ENCODE measurements around the gene AHDC1.

DNA sequence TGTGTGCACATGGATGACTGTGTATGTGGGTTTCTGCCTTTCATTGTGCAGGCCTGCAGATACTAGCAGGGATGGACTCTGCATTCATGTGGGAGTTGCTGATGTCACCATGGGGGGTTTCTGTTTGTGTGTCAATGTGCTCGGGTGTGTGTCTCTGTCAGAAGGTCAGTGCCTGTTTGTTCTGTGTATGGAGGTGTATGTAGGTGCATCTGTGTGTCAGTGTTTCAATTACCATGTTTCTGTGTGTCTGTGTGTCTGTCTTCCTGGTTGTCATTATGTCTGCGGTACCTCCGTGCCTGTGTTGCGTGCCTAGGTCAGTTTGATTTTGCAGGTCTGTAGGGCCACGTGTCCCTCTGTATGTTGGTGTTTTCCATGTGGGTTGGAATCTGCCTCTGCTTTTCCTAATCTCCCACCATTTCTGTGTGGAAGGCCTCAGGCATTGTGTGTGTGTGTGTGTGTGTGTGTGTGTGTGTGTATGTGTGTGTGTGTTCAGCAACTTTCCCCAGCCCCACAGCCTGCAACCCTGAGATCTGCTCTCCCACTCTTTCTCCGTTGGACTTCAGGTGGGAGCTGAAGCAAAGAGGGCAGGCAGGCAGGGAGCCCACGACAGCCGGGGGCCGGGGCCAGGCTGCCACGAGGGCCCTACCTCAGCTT lies 77.2 kb downstream of the AHDC1 start:
- TF ChIP-seq, protein P1, sequence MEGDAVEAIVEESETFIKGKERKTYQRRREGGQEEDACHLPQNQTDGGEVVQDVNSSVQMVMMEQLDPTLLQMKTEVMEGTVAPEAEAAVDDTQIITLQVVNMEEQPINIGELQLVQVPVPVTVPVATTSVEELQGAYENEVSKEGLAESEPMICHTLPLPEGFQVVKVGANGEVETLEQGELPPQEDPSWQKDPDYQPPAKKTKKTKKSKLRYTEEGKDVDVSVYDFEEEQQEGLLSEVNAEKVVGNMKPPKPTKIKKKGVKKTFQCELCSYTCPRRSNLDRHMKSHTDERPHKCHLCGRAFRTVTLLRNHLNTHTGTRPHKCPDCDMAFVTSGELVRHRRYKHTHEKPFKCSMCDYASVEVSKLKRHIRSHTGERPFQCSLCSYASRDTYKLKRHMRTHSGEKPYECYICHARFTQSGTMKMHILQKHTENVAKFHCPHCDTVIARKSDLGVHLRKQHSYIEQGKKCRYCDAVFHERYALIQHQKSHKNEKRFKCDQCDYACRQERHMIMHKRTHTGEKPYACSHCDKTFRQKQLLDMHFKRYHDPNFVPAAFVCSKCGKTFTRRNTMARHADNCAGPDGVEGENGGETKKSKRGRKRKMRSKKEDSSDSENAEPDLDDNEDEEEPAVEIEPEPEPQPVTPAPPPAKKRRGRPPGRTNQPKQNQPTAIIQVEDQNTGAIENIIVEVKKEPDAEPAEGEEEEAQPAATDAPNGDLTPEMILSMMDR (IDR thresholded peaks at IDR 0.05), result peak in 1 of 3 donors; percentile 11
- no peak for TF ChIP-seq POLR2A (IDR thresholded peaks at IDR 0.05)
